SK-MEL-5 (cell line): Measurements from ENCODE around the gene NPHS1. TPM values are rescaled to one million over a fixed set of nuclear protein-coding genes. Genes with fewer than 3 reads are reported as not detected.
"Not testable (repeated sequence)": the region's sequence is repeated elsewhere in the genome, so short reads cannot be mapped to it uniquely, and the experiment has no call there.

ENCODE experiments used
- DNase-seq: peaks from one replicate; pipeline ENCODE4 v3.0.0-alpha.2; 2016; ENCODE audit warnings: low read depth, low spot score
- in situ Hi-C: cut with HindIII; loops from 2 replicates; pipeline ENCODE4 v1.10.0; 2016; ENCODE audit warnings: low sequenced_read_pairs, high pct_unique_total_duplicates, low pct_unique_long_range_greater_than_20kb
- total RNA-seq: library from RNA; depleted of rRNA; stranded (reverse); fragments of >200 nt; shearing (Covaris generic); gene quantifications from 2 replicates; pipeline ENCODE4 v1.2.3, GENCODE V29; 2014

Gene NPHS1
- total RNA-seq, 1 experiment from 2014 or later: not detected

- in situ Hi-C loops: no loop called here
- no peak for DNase-seq
Measured at GRCh38 chr19:35885225-35885738, 33.0 kb upstream of the NPHS1 start.

- in situ Hi-C loops: no loop called here
- DNase-seq: no peak
Measured at GRCh38 chr19:35883882-35884281, 31.6 kb upstream of the NPHS1 start.

- in situ Hi-C loops: no loop called here
Measured at GRCh38 chr19:35882114-35882832, 30.0 kb upstream of the NPHS1 start.

DNA sequence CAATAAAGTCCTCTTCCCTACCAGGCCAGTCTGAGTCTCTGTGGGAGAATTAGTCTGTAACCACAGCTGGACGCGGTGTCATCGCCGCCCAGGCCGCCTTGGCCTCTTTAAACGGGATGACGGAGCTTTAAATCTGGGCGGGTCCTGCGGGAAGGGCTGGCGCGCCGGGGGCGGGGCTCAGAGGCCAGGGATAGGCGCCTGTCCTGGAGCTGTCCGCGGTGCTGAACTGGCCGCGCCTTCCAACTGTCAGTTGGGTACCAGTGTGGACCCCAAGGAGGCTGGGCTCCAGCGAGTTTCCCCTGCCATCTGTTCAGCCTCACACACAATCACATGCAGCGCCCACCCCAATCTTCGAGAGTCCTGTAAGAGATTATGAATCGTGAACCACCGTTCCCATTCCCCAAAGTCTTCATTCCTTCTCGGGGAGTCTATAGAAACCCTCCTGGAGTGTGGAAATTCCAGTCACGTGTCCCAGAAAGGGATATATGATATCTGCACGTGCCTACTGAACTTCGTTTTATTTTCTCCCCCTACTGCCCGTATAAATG, 27.5 kb upstream of the NPHS1 start:
- in situ Hi-C loops: no loop called here
- DNase-seq: peak; percentile 84

More at GRCh38 chr19:35882114-35882832, 30.0 kb upstream of the NPHS1 start:
- DNase-seq: peak; percentile 86

DNA sequence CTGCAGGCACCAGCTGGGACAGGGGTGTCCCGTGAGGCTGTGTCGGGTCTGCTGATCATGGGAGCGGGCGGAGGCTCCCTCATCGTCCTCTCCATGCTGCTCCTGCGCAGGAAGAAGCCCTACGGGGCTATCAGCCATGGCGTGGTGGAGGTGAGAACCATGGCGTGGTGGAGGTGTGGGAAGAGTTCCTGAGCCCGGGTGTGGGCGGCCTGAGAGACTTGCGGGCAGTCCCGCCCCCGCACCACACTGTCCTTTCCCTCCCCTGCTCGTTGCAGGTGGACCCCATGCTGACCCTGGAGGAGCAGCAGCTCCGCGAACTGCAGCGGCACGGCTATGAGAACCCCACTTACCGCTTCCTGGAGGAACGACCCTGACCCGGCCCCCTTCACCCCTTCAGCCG, 26.8 kb upstream of the NPHS1 start:
- in situ Hi-C loops: no loop called here
- DNase-seq: no peak

DNA sequence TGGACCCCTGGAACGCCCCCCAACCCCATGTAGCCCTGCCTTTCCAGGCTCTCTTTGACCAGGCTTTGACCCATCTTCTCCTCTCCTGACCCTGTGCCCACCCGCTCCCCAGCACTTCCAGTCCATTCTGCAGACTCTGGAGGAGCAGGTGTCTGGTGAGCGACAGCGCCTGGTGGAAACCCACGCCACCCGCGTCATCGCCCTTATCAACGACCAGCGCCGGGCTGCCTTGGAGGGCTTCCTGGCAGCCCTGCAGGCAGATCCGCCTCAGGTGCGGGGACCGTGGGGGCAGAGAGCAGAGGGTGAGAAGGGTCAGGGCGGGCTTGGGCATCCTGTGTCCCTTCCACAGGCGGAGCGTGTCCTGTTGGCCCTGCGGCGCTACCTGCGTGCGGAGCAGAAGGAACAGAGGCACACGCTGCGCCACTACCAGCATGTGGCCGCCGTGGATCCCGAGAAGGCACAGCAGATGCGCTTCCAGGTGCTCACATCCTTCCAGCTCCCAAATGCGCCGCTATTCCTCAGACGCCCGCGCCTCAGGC, 22.2 kb upstream of the NPHS1 start:
- in situ Hi-C loops: no loop called here
- DNase-seq: no peak

DNA sequence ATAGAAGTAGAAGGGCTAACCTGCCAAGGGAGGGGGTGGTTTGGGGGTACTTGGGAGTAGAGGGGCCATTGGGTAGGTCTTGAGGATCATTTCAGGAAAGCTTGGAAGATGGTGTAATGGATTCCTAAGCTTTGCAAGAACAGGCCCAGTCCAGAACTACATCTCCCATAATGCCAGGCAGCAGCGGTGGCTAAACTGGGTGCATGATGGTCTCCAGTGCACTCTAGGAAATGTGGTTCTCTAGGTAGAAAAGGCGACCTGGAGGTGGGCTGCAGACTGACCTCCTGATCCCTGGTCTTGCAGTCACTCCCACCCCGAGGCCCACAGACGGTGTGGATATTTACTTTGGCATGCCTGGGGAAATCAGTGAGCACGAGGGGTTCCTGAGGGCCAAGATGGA, 19.9 kb upstream of the NPHS1 start:
- no peak for DNase-seq
- in situ Hi-C loops: no loop called here

- DNase-seq: no peak
- in situ Hi-C loops: no loop called here
Measured at GRCh38 chr19:35871611-35872010, 19.3 kb upstream of the NPHS1 start.

DNA sequence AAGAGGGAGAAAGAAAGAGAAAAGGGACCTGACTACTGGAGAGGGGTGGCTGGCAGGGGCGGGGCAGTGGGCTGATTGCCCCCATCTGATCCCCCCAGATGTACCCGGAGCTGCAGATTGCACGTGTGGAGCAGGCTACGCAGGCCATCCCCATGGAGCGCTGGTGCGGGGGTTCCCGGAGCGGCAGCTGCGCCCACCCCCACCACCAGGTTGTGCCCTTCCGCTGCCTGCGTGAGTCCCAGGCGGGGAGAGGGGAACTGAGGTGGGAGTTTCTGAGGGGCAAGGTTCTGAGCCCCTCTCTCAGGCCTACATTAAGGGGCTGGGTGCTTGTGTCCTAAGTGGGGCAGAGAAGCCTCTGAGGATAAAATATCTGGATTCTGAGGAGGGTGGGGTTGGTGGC, 18.5 kb upstream of the NPHS1 start:
- DNase-seq: no peak
- in situ Hi-C loops: no loop called here

DNA sequence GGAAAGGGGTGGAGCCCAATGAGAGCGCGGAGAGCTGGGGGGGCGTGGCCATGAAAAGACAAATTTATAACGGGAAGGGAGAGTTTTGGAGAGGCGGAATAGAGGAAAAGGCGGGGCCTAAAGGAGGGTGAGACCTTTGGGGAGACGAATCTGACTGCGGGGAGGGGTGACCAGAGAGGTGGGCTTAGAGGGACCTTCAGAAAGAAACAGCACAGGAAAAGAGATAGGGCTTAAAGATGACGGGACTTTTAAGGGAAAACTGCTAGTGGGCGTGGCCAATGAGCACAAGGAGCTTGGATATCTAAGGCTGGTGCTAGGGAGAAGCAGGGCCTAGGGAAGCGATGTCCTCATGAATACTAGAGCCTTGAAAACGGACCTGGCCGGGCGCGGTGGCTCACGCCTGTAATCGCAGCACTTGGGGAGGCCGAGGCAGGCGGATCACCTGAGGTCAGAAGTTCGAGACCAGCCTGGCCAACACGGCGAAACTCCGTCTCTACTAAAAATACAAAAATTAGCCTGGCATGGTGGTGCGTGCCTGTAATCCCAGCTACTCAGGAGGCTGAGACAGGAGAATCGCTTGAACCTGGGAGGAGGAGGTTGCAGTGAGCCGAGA, 17.9 kb upstream of the NPHS1 start:
- in situ Hi-C loops: not testable (repeated sequence)
- DNase-seq: peak; percentile 85

DNA sequence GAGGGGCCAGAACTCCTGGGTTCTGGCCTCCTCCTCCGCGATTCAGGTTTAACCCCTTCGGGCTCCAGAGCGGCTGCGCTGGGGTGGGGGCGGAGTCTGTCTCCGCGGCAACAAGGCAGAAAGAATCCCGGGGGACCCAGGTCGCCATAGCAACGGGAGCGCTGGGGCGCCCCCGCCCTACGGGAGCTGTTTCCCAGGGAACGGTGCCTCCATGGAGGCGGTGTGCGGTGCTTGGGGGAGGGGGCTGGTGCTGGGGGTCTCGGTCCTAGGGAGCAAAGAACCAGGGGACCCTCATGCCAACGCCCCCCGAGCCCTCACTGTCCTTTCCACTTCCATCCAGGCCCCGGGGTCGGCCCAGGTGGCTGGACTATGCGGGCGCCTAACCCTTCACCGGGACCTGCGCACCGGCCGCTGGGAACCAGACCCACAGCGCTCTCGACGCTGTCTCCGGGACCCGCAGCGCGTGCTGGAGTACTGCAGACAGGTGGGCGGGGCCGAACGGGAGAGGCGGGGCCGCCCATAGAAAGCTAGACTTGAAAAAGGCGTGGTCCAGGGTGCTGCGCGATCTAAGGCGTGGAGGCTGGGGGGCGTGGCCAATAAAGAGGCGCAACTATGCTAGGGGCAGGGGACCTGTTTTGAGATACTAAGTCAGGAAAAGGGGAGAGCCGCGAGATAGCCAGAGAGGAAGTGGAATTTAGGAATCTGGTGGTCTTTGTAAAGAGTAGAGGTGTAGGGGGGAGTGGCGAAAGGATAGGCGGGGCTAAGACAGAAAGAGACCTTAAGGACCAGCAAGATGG, 17.2 kb upstream of the NPHS1 start:
- peak; percentile 90 for DNase-seq
- in situ Hi-C loops: no loop called here

DNA sequence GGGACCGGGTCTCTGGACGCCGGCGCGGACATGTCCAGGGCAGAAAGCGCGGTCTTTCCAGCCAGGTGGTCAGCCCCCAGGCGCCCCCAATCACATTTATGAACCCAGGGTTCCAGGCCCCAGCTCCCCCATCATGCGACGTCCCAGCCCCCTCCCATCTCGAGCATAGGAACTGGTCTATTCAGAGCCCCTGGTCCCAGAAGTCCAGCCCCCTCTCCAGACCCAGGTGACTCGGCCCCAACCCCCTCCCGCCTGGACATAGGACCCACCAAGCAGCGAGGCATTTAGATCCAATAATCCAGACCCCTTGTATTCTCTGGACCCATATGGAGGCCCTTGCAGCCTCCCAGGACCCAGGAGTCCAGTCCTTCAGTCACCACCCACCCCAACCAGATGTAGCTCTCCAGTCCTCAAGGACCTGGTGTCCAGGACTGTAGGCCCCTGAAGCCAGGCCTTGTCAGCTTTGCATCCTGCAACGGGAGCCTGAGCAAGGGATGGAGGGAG, 16.6 kb upstream of the NPHS1 start:
- no peak for DNase-seq
- in situ Hi-C loops: no loop called here

DNA sequence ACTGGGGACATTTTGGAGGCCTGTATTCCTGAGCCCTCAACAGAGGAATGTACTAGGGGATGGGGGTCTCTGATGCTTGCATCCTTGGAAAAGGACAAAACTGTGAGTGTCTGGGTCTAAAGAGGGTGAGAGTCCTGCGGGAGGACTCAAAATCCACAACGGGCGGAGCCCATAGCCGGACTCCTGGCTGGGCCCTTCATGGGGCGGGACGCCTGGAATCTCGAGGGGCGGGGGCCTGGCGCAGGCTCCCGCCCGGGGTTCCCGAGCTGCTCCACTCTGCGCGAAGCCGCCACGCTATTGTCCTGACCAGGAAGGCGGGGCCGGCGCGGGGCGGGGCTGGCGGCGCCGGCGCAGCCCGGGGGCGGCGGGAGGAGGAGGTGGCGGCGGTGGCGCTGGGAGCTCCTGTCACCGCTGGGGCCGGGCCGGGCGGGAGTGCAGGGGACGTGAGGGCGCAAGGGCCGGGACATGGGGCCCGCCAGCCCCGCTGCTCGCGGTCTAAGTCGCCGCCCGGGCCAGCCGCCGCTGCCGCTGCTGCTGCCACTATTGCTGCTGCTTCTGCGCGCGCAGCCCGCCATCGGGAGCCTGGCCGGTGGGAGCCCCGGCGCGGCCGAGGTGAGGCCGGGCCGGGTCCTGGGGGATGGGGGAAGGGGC, 16.0 kb upstream of the NPHS1 start, which contains the start of gene APLP1:
APLP1 (plus strand) TSS at position 403 of the 651 bp plus-strand sequence; CDS start at position 466, 63 bp downstream.
- in situ Hi-C loops: no loop called here
- peak; percentile 37 for DNase-seq

- in situ Hi-C loops: no loop called here
Measured at GRCh38 chr19:35863018-35863417, 10.7 kb upstream of the NPHS1 start.

DNA sequence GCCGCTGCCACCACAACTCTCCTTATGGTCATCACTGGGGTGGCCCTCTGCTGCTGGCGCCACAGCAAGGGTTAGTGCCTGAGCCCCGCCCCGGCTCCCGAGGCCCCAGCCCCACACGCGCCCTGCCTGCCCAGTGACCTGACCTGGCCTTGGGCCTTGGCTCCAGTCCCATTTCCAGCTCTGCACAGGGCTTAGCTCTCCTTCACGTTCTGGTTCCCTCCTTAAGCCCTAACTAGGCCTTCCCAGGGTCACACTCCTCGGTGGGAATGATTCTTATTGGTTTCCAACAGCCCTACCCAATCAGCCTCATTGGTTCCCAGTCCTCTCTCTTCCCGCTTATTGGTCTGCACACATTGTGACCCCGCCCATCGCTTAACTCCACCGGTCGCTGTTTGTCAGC, 10.2 kb upstream of the NPHS1 start:
- in situ Hi-C loops: no loop called here

More at GRCh38 chr19:35863018-35863417, 10.7 kb upstream of the NPHS1 start:
- DNase-seq: no peak

DNA sequence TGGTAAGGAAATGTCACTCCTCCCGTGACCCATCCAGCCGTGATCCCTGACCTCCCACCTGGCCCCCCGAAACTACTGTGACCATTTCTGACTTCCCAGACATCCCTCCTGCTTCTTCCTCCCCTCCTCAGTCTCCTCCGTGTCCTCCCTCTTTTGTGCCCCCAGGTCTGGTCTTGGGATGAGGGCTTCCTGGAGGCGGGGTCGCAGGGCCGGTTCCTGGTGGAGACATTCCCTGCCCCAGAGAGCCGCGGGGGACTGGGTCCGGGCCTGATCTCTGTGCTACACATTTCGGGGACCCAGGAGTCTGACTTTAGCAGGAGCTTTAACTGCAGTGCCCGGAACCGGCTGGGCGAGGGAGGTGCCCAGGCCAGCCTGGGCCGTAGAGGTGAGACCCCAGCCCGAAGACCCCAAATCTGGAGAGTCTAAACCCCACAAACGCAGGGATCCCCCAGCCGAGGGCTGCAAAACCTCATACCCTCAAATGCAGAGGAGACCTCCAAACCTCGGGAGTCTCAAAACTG, 9.4 kb upstream of the NPHS1 start:
- in situ Hi-C loops: no loop called here

More for the DNA sequence above, 10.2 kb upstream of the NPHS1 start:
- no peak for DNase-seq

More for the DNA sequence above, 9.4 kb upstream of the NPHS1 start:
- no peak for DNase-seq
